ENCODE results near the gene MACROH2A1. TPM values are rescaled to one million over a fixed set of nuclear protein-coding genes. Genes with fewer than 3 reads are reported as not detected.

MACROH2A1 gene
- total and polyA plus RNA-seq, 10 of the 15 experiments (the other 5 are each of a cell fraction or from before 2014, with no cell fraction given) = 45.7 to 230 (median 196) TPM

- H3K36me3 ChIP-seq (ENCODE audit: control insufficient read depth in 2 of 2, insufficient read depth in 2 of 2, low read length in 1 of 2) = no peaks in the 10 kb centered on the region
- TF ChIP-seq STAT3 (IDR thresholded peaks at IDR 0.05; ENCODE audit: low read depth, low read length) (no peak), ATF7 (IDR thresholded peaks at IDR 0.05; ENCODE audit: low read depth) (no peak), ZZZ3 (IDR thresholded peaks at IDR 0.05; ENCODE audit: control insufficient read depth, insufficient read length, low read depth) (no peak), MTA3 (IDR thresholded peaks at IDR 0.05; ENCODE audit: borderline replicate concordance, low read length) (no peak), ZBED1 (IDR thresholded peaks at IDR 0.05; ENCODE audit: borderline replicate concordance) (no peak), WRNIP1 (IDR thresholded peaks at IDR 0.05; ENCODE audit: borderline replicate concordance, low read depth, low read length) (no peak), IRF4 (IDR thresholded peaks at IDR 0.05; ENCODE audit: low read depth, low read length) (no peak), NR2F1 (conservative IDR thresholded peaks at IDR 0.05) (no peak), SREBF1 (IDR thresholded peaks at IDR 0.05; ENCODE audit: low read length) (no peak), RAD21 (IDR thresholded peaks at IDR 0.05; ENCODE audit: insufficient read depth, low read depth, low read length) (no peak)
- TF ChIP-seq, protein P1, sequence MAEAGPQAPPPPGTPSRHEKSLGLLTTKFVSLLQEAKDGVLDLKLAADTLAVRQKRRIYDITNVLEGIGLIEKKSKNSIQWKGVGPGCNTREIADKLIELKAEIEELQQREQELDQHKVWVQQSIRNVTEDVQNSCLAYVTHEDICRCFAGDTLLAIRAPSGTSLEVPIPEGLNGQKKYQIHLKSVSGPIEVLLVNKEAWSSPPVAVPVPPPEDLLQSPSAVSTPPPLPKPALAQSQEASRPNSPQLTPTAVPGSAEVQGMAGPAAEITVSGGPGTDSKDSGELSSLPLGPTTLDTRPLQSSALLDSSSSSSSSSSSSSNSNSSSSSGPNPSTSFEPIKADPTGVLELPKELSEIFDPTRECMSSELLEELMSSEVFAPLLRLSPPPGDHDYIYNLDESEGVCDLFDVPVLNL (IDR thresholded peaks at IDR 0.05; ENCODE audit: low read depth, low read length) = no peak
- TF ChIP-seq, protein P2, sequence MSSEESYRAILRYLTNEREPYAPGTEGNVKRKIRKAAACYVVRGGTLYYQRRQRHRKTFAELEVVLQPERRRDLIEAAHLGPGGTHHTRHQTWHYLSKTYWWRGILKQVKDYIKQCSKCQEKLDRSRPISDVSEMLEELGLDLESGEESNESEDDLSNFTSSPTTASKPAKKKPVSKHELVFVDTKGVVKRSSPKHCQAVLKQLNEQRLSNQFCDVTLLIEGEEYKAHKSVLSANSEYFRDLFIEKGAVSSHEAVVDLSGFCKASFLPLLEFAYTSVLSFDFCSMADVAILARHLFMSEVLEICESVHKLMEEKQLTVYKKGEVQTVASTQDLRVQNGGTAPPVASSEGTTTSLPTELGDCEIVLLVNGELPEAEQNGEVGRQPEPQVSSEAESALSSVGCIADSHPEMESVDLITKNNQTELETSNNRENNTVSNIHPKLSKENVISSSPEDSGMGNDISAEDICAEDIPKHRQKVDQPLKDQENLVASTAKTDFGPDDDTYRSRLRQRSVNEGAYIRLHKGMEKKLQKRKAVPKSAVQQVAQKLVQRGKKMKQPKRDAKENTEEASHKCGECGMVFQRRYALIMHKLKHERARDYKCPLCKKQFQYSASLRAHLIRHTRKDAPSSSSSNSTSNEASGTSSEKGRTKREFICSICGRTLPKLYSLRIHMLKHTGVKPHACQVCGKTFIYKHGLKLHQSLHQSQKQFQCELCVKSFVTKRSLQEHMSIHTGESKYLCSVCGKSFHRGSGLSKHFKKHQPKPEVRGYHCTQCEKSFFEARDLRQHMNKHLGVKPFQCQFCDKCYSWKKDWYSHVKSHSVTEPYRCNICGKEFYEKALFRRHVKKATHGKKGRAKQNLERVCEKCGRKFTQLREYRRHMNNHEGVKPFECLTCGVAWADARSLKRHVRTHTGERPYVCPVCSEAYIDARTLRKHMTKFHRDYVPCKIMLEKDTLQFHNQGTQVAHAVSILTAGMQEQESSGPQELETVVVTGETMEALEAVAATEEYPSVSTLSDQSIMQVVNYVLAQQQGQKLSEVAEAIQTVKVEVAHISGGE (CRISPR knock-in tag; IDR thresholded peaks at IDR 0.05) = no peak
- H4K20me1 ChIP-seq (ENCODE audit: control insufficient read depth, insufficient read depth) = no peaks in the 10 kb centered on the region; the same call in 1 of the 2 replicates
- ChIA-PET POLR2A (no interaction called here), RAD21 (ENCODE audit: unreplicated experiment) (no interaction called here), CTCF (no interaction called here), SMC1A (ENCODE audit: uncharacterized antibody, unreplicated experiment) (no interaction called here)
- H3K4me1 ChIP-seq (ENCODE audit: control insufficient read depth, insufficient read depth, low read length) = no peaks in the 10 kb centered on the region
- no TSS peak for BruUV-seq (replicated peaks)
- H3K9me3 ChIP-seq (replicated peaks; ENCODE audit: control insufficient read depth, insufficient read depth, low read length) = no peaks in the 10 kb centered on the region
- intact Hi-C loops (cut with micrococcal nuclease; ENCODE audit: unreplicated experiment) (no loop called here), in situ Hi-C loops (cut with MboI) (no loop called here)
- no peak overlapping the region for H2AFZ ChIP-seq (ENCODE audit: control insufficient read depth, low read depth, low read length)
- no peak overlapping the region for H3K4me2 ChIP-seq (ENCODE audit: control insufficient read depth, insufficient read depth)
- no peaks in the 10 kb centered on the region for H3K79me2 ChIP-seq (ENCODE audit: control insufficient read depth, insufficient read depth, low read length)
- H3K9ac ChIP-seq (ENCODE audit: control insufficient read depth, insufficient read depth, low read length) = no peak overlapping the region
- ATAC-seq (no peak), DNase-seq (ENCODE audit: low read depth, low spot score) (no peak), FAIRE-seq (no peak)
- H3K4me3 ChIP-seq = no peak overlapping the region
- H3K27me3 ChIP-seq (replicated peaks in 1 of 2; ENCODE audit: control insufficient read depth in 2 of 2, insufficient read depth in 2 of 2, low read length in 1 of 2) = no peaks in the 10 kb centered on the region; a peak in 1 of 4 replicates
- WGBS (ENCODE audit: insufficient coverage, insufficient replicate concordance, low lambda C conversion rate, missing lambda C conversion rate) = 33% methylated on average over 6 of the region's 6 CpGs
- no peak overlapping the region for H3K27ac ChIP-seq (ENCODE audit: control insufficient read depth, insufficient read depth)
These were observed 79.6 kb downstream of the MACROH2A1 start for GRCh38 chr5:135319458-135319857.
